ENCODE results near the gene ZNF169.
"Not testable (repeated sequence)": the region's sequence is repeated elsewhere in the genome, so short reads cannot be mapped to it uniquely, and the experiment has no call there.

ZNF169 gene

DNA sequence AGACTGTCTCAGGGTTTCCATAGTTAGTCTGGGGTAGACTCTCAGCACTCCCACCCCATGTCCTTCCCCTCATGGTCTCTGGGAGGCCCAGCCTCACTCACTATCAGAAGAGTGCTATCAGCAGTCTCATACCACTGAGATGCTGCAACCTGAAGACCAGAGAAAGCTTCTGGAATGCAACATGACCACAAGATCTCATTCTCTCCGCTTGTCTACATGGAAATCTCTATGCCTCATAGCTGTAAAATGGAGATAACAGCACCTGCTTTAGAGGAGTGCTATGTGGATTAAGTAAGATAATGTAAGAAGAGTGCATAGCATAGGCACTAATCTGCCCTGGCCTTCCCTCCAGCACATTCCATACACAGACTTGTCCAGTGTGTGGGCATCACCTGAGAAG is 47.0 kb upstream of the ZNF169 start:
- no peak for ATAC-seq
- no peak for TF ChIP-seq ISL1 (CRISPR knock-in tag; IDR thresholded peaks at IDR 0.05)

- TF ChIP-seq, protein P1, sequence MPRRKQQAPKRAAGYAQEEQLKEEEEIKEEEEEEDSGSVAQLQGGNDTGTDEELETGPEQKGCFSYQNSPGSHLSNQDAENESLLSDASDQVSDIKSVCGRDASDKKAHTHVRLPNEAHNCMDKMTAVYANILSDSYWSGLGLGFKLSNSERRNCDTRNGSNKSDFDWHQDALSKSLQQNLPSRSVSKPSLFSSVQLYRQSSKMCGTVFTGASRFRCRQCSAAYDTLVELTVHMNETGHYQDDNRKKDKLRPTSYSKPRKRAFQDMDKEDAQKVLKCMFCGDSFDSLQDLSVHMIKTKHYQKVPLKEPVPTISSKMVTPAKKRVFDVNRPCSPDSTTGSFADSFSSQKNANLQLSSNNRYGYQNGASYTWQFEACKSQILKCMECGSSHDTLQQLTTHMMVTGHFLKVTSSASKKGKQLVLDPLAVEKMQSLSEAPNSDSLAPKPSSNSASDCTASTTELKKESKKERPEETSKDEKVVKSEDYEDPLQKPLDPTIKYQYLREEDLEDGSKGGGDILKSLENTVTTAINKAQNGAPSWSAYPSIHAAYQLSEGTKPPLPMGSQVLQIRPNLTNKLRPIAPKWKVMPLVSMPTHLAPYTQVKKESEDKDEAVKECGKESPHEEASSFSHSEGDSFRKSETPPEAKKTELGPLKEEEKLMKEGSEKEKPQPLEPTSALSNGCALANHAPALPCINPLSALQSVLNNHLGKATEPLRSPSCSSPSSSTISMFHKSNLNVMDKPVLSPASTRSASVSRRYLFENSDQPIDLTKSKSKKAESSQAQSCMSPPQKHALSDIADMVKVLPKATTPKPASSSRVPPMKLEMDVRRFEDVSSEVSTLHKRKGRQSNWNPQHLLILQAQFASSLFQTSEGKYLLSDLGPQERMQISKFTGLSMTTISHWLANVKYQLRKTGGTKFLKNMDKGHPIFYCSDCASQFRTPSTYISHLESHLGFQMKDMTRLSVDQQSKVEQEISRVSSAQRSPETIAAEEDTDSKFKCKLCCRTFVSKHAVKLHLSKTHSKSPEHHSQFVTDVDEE (CRISPR knock-in tag; IDR thresholded peaks at IDR 0.05), result no peak
- TF ChIP-seq ZC3H10 (CRISPR knock-in tag; IDR thresholded peaks at IDR 0.05) (no peak), TCF4 (CRISPR knock-in tag; IDR thresholded peaks at IDR 0.05; ENCODE audit: borderline replicate concordance) (no peak), ZFP3 (CRISPR knock-in tag; IDR thresholded peaks at IDR 0.05) (no peak), ESRRG (CRISPR knock-in tag; IDR thresholded peaks at IDR 0.05) (no peak), CREB5 (CRISPR knock-in tag; IDR thresholded peaks at IDR 0.05; ENCODE audit: low read depth) (no peak), OSR1 (CRISPR knock-in tag; IDR thresholded peaks at IDR 0.05) (no peak), PPARA (CRISPR knock-in tag; IDR thresholded peaks at IDR 0.05; ENCODE audit: borderline replicate concordance) (no peak), POU6F1 (CRISPR knock-in tag; IDR thresholded peaks at IDR 0.05; ENCODE audit: borderline replicate concordance, low read depth) (no peak), ZFP30 (CRISPR knock-in tag; IDR thresholded peaks at IDR 0.05) (no peak)
- no peak for ATAC-seq
These were observed 46.6 kb upstream of the ZNF169 start for GRCh38 chr9:94212531-94212930.

DNA sequence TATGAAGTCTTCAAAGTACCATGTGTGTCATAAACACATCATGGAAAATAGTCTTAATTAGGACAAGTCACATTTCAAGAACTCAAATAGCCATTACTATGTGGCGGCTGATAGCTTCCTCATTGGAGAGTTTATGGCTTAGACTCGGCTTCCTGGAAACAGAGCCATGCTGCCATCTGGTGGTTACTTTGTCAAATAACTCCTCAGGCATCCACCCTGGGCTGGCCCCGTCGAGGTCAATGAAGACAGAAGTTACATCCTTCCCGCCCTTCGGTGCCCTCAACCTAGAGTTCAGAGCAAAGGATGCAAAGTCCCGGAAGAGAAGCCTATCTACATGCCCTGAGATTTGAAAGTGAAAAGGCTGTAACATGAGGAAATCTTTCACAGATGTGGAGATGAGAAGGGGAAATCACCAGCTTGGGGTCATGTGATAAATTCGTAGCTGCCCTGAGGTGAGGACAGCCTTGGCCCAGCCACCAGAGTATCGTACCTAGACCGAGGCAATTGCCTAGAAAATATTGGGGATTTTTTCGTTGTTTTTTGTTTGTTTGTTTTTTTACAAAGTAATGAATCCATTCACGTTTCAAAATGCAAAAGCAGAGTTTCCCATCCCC is 45.5 kb upstream of the ZNF169 start:
- TF ChIP-seq ZFP30 (CRISPR knock-in tag; IDR thresholded peaks at IDR 0.05) (no peak), CREB5 (CRISPR knock-in tag; IDR thresholded peaks at IDR 0.05; ENCODE audit: low read depth) (no peak), ISL1 (CRISPR knock-in tag; IDR thresholded peaks at IDR 0.05) (no peak), POU6F1 (CRISPR knock-in tag; IDR thresholded peaks at IDR 0.05; ENCODE audit: borderline replicate concordance, low read depth) (no peak)
- TF ChIP-seq, protein P1 (CRISPR knock-in tag; IDR thresholded peaks at IDR 0.05), result no peak
- ATAC-seq, result peak; percentile 100

- no peak for ATAC-seq
- TF ChIP-seq OSR1 (CRISPR knock-in tag; IDR thresholded peaks at IDR 0.05) (no peak), CSDC2 (CRISPR knock-in tag; IDR thresholded peaks at IDR 0.05) (no peak), ARNTL (CRISPR knock-in tag; IDR thresholded peaks at IDR 0.05; ENCODE audit: borderline replicate concordance, low read depth) (no peak), PPARA (CRISPR knock-in tag; IDR thresholded peaks at IDR 0.05; ENCODE audit: borderline replicate concordance) (no peak)
These were observed 36.2 kb upstream of the ZNF169 start for GRCh38 chr9:94222870-94223269.

DNA sequence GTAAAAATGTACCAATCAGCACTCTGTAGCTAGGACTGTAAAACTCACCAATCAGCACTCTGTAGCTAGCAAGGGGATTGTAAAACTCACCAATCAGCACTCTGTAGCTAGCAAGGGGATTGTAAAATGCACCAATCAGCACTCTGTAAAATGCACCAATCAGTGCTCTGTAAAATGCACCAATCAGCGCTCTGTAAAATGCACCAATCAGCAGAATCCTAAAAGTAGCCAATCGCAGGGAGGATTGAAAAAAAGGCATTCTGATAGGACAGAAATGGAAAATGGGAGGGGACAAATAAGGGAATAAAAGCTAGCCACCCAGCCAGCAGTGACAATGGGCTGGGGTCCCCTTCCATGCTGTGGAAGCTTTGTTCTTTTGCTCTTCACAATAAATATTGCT is 33.7 kb upstream of the ZNF169 start:
- not testable (repeated sequence) for ATAC-seq
